OCI-LY1 (cell line): Measurements from ENCODE around the gene SPTLC2.
"Not testable (repeated sequence)": the region's sequence is repeated elsewhere in the genome, so short reads cannot be mapped to it uniquely, and the experiment has no call there.

Source experiments
- H2AFZ ChIP-seq: fragments of 200-600 bp; sonication (generic), shearing (Covaris generic); 2 replicates; pipeline ENCODE4 v1.6.0; 2014; ENCODE audit warnings: antibody characterized with exemption, mild to moderate bottlenecking, low read length
- H3F3A ChIP-seq: fragments of 200-600 bp; sonication (generic), shearing (Covaris generic); 2 replicates; pipeline ENCODE4 v1.6.0; 2014; ENCODE audit warnings: mild to moderate bottlenecking, antibody characterized with exemption, low read length, moderate library complexity; ENCODE audit not compliant: insufficient read depth
- H3K27ac ChIP-seq: fragments of 200-600 bp; sonication (generic); 2 replicates; pipeline ENCODE4 v1.5.1; 2014; ENCODE audit warnings: low read length, mixed run types, mild to moderate bottlenecking, low read depth; ENCODE audit not compliant: poor library complexity, severe bottlenecking
- H3K27me3 ChIP-seq: fragments of 200-600 bp; sonication (generic); 2 replicates; pipeline ENCODE4 v1.6.0; 2014; ENCODE audit warnings: antibody characterized with exemption, mild to moderate bottlenecking, low read length, moderate library complexity; ENCODE audit not compliant: insufficient read depth
- H3K36me3 ChIP-seq: fragments of 200-600 bp; sonication (generic); 2 replicates; pipeline ENCODE4 v1.6.1; 2014; ENCODE audit warnings: mild to moderate bottlenecking, antibody characterized with exemption, low read length, moderate library complexity, mixed read lengths; ENCODE audit not compliant: insufficient read depth
- H3K4me1 ChIP-seq: fragments of 200-600 bp; sonication (generic); 2 replicates; pipeline ENCODE4 v1.5.1; 2014; ENCODE audit warnings: mild to moderate bottlenecking, low read length, moderate library complexity; ENCODE audit not compliant: insufficient read depth, severe bottlenecking
- H3K4me2 ChIP-seq: fragments of 200-600 bp; sonication (generic), shearing (Covaris generic); 2 replicates; pipeline ENCODE4 v1.6.1; 2014; ENCODE audit warnings: low read length
- H3K4me3 ChIP-seq: fragments of 200-600 bp; sonication (generic); 2 replicates; pipeline ENCODE4 v1.5.1; 2014; ENCODE audit warnings: low read length, low read depth, mild to moderate bottlenecking, mixed read lengths; ENCODE audit not compliant: poor library complexity, severe bottlenecking
- H3K79me2 ChIP-seq: fragments of 200-600 bp; shearing (Covaris generic); 2 replicates; pipeline ENCODE4 v1.6.1; 2016; ENCODE audit warnings: mixed run types, low read length, mixed read lengths; ENCODE audit not compliant: insufficient read depth
- H3K9ac ChIP-seq: fragments of 200-600 bp; sonication (generic), shearing (Covaris generic); 2 replicates; pipeline ENCODE4 v1.6.1; 2014; ENCODE audit warnings: mild to moderate bottlenecking, low read length, mixed read lengths
- H3K9me2 ChIP-seq: fragments of 200-600 bp; sonication (generic), shearing (Covaris generic); 2 replicates; pipeline ENCODE4 v1.6.1; 2014; ENCODE audit warnings: low read depth, mild to moderate bottlenecking, low read length, mixed read lengths
- H3K9me3 ChIP-seq: fragments of 200-600 bp; shearing (Covaris generic); 2 replicates; pipeline ENCODE4 v1.6.1; 2014; ENCODE audit warnings: low read length, mixed read lengths
- H4K20me1 ChIP-seq: fragments of 200-600 bp; sonication (generic), shearing (Covaris generic); 2 replicates; pipeline ENCODE4 v1.6.0; 2016; ENCODE audit warnings: mild to moderate bottlenecking, low read length; ENCODE audit not compliant: insufficient read depth
- EZH2 ChIP-seq: fragments of 200-600 bp; sonication (generic), shearing (Covaris generic); IDR thresholded peaks from 2 replicates; pipeline ENCODE4 v1.8.0; 2017; ENCODE audit warnings: borderline replicate concordance, mixed run types, mild to moderate bottlenecking, antibody characterized with exemption, low read length, moderate library complexity, mixed read lengths
- TF ChIP-seq, protein P1 (sequence below): fragments of 200-600 bp; sonication (generic), shearing (Covaris generic); IDR thresholded peaks from 2 replicates; pipeline ENCODE4 v1.5.1; 2017; ENCODE audit warnings: mild to moderate bottlenecking, antibody characterized with exemption, low read length, moderate library complexity, mixed read lengths

The SPTLC2 gene

DNA sequence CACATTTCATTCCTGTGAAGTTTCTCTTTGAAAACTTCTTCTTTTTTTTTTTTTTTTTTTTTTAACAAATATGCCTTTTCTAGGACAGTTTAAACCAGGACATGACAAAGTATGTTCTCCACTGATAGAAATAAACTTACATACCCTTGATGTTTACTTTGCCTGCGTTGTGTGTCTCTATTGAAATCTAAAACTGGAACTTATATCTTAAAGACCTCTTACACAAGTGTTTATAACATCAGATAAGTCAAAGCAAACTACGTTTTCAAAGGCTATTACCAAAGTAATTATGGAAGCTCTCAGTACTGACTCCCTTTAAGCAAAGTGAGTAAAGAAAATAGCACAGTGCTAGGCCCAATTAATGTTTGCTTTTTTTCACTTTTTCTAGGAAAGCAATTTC, 87.2 kb downstream of the SPTLC2 start:
- peaks cover 11% of the 10 kb centered on the region for H3K36me3 ChIP-seq
- H3K79me2 ChIP-seq: no peaks in the 10 kb centered on the region
- H2AFZ ChIP-seq: no peak overlapping the region

GRCh38 chr14:77528701-77529100, 87.7 kb downstream of the SPTLC2 start:
- not testable (repeated sequence) for H2AFZ ChIP-seq, H3K9me2 ChIP-seq, H4K20me1 ChIP-seq, H3K9ac ChIP-seq, H3K4me3 ChIP-seq, H3K4me2 ChIP-seq, H3K79me2 ChIP-seq, H3F3A ChIP-seq, H3K4me1 ChIP-seq, H3K9me3 ChIP-seq, H3K27me3 ChIP-seq, H3K27ac ChIP-seq
- peaks cover 11% of the 10 kb centered on the region for H3K36me3 ChIP-seq

More for the DNA sequence above, 87.2 kb downstream of the SPTLC2 start:
- no peaks in the 10 kb centered on the region for H3F3A ChIP-seq
- TF ChIP-seq, protein P1, sequence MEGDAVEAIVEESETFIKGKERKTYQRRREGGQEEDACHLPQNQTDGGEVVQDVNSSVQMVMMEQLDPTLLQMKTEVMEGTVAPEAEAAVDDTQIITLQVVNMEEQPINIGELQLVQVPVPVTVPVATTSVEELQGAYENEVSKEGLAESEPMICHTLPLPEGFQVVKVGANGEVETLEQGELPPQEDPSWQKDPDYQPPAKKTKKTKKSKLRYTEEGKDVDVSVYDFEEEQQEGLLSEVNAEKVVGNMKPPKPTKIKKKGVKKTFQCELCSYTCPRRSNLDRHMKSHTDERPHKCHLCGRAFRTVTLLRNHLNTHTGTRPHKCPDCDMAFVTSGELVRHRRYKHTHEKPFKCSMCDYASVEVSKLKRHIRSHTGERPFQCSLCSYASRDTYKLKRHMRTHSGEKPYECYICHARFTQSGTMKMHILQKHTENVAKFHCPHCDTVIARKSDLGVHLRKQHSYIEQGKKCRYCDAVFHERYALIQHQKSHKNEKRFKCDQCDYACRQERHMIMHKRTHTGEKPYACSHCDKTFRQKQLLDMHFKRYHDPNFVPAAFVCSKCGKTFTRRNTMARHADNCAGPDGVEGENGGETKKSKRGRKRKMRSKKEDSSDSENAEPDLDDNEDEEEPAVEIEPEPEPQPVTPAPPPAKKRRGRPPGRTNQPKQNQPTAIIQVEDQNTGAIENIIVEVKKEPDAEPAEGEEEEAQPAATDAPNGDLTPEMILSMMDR: no peak
- H3K9me3 ChIP-seq: no peaks in the 10 kb centered on the region
- no peak overlapping the region for H3K27ac ChIP-seq
- H3K9ac ChIP-seq: no peak overlapping the region
- no peak overlapping the region for H3K4me2 ChIP-seq
- no peaks in the 10 kb centered on the region for H4K20me1 ChIP-seq
- no peak overlapping the region for H3K4me3 ChIP-seq
- H3K27me3 ChIP-seq: no peaks in the 10 kb centered on the region
- H3K9me2 ChIP-seq: no peaks in the 10 kb centered on the region
- H3K4me1 ChIP-seq: no peaks in the 10 kb centered on the region

- Histone ChIP-seq H4K20me1 (no peaks in the 10 kb centered on the region), H3K9me3 (no peaks in the 10 kb centered on the region), H3K36me3 (peaks cover 20% of the 10 kb centered on the region; the same call in 1 of the 2 replicates), H3F3A (no peaks in the 10 kb centered on the region), H2AFZ (no peak overlapping the region), H3K79me2 (no peaks in the 10 kb centered on the region), H3K9me2 (no peaks in the 10 kb centered on the region), H3K4me3 (no peak overlapping the region), H3K27ac (no peak overlapping the region), H3K9ac (no peak overlapping the region), H3K27me3 (no peaks in the 10 kb centered on the region), H3K4me2 (no peak overlapping the region), H3K4me1 (no peaks in the 10 kb centered on the region)
- TF ChIP-seq, protein P1: no peak
These were observed 90.2 kb downstream of the SPTLC2 start for GRCh38 chr14:77526266-77526665.

DNA sequence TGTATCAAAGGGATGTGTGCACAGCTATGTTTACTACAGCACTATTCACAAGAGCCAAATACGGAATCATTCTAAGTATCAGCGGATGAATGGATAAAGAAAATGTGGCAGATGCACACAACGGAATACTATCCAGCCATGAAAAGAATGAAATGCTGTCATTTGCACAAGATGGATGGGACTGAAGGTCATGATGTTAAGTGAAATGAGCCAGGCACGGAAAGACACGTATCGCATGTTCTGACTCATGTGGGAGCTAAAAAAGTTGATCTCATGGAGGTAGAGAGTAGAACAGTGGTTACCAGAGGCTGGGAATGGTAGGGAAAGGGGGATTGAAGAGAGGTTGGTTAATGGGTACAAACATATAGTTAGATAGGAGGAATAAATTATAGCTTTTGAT, 91.9 kb downstream of the SPTLC2 start:
- no peak overlapping the region for H2AFZ ChIP-seq
- H3K4me2 ChIP-seq: no peak overlapping the region
- peaks cover 29% of the 10 kb centered on the region for H3K36me3 ChIP-seq
- H4K20me1 ChIP-seq: no peaks in the 10 kb centered on the region
- H3K9ac ChIP-seq: no peak overlapping the region
- H3K27me3 ChIP-seq: no peaks in the 10 kb centered on the region
- no peaks in the 10 kb centered on the region for H3K9me2 ChIP-seq
- H3K79me2 ChIP-seq: no peaks in the 10 kb centered on the region
- no peaks in the 10 kb centered on the region for H3F3A ChIP-seq
- H3K27ac ChIP-seq: no peak overlapping the region
- TF ChIP-seq EZH2: no peak
- TF ChIP-seq, protein P1: no peak
- no peaks in the 10 kb centered on the region for H3K9me3 ChIP-seq
- no peaks in the 10 kb centered on the region for H3K4me1 ChIP-seq
- no peak overlapping the region for H3K4me3 ChIP-seq
